ENCODE measurements around the gene DNAI1.
A peak's percentile ranks its signal among the peaks of the same experiment; 100 is the strongest.

Gene DNAI1

DNA sequence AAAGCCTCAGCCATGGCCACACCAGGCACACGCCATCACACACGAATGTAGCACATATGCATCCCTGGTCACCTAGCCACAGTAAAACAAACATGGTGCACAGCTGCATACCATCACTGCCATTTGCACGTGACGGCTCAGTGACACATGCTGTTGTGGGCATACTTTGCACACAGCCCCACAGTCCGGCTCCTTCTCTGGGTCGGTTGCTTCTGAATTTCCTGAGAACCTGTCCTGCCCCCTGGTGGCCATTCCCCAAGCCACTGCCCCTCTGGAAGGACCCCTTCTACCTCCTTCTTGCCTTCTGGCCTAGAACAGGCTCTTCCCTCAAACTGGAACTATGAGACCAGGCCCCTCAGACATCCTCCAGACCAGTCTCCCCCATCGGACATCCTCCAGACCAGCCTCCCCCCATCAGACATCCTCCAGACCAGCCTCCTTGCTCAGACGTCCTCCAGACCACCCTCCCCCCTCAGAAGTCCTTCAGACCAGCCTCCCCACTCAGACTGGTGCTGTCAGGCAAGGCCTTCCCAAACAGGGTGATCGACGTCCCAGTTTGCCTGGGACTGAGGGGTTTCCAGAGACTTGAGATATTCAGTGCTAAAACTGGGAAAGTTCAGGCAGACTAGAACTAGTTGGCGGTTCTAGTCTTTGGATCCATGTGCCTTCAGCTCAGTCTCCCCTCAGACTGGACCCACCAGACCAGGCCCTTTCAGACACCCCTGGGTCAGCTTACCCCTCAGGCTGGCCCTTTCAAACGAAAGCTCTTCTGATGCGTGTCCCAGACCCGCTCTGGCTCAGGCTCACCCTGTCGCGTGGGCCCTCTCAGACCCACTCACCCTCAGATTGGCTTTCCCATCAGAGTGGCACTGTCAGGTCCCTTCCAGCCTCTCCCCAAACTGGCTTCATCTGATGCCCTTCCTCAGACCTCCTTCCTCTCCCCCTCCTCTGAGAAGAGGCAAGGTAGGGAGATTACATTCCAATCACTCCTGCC is 88.5 kb downstream of the DNAI1 start:
- peak; percentile 30 for DNase-seq

- DNase-seq: no peak
These were observed 89.5 kb downstream of the DNAI1 start for GRCh38 chr9:34547960-34548611.

DNA sequence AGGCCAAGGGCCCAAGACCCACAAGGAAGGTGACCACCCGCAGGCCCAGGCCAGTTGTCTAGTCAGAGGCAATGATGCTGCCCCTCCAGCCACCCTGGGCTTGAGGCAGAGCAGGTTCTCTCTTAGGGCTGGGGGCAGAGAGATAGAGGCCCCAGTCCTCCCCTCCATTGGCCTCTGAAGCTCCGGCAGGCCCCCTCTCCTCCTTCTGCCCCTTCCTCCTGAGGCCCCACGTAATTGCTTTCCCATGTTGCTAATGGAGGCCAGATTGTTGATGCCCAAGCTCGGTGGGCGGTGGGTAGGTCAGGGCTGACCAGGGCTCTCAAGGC is 90.8 kb downstream of the DNAI1 start:
- no peak for DNase-seq

DNA sequence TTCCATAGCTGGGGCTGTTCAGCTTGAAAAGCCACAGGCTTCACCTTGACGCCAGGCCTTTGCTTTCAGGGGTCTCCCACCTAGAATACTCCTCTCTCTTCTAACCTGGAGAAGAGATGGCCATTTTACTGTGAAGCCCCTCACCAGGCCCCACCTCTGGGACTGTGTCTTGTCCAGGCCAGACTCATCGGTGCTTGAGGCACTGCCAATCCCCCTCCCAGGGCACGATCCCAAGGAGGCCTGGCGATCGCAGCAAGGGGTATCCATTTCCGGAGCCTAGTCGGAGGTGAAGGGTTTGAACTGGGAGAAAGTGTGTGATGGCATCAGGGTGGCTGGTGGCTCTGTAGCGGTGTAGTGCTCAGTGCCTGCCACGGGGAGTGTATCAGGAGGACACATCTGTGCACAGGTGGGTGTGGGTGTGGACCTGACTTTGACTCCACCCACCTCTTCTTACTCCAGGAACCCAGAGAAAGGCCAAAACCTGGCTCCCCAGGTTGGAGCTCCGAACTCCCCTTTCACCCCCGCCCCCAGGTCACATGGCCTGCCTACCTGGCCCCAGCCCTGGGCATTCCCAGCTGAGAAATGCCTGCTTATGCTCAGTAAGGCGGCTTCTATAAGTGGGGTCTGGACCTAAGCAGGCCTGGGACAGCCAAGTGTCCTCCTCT is 91.5 kb downstream of the DNAI1 start:
- DNase-seq: no peak

DNA sequence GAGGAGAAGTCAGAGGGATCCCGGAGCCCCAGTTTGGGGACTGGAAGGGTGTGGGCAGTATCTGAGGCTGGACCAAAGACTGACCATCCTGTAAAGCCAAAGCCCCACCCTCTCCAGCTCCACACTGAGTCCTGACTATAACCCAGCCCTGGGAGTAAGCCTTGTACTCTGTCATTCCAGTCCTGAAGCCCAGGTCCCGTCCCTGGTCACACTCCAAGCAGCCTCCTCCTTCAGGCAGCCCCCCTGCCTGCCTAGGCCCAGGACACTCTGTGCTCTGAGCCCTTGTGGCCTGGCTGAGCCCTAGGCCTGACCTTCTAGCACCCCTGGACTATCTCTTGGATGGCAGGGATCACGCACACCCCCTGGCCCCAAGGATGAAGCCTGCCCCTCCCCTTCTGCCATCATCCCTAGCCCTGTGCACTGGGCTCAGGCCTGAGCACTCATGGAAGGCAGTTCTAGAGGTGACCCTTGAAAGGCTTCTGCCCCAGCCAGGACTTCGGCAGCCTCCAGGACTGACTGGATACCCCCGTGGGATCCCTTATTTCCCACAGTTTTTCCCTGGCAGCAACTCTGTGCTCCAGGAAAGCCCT is 92.2 kb downstream of the DNAI1 start:
- no peak for DNase-seq

- no peak for DNase-seq
These were observed 93.4 kb downstream of the DNAI1 start for GRCh38 chr9:34551751-34552605.

DNA sequence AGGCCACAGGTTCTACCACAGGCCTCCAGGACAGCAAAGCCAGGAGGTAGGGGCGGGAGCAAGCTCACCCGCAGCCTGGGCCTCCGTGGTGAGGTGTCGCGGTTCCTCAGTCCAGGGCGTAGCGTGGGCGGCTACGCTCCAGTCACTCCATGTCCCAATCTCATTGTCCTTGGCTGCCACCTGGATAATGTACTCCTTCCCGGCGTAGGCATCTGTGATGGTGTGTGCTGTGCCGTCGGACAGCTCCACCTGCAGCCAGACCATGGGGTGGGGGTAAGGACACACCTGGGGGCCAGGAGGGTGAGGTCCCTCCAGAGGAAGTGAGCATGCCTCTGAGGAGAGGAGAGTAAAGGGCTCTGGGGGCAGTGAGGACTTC is 94.0 kb downstream of the DNAI1 start:
- DNase-seq: no peak

DNA sequence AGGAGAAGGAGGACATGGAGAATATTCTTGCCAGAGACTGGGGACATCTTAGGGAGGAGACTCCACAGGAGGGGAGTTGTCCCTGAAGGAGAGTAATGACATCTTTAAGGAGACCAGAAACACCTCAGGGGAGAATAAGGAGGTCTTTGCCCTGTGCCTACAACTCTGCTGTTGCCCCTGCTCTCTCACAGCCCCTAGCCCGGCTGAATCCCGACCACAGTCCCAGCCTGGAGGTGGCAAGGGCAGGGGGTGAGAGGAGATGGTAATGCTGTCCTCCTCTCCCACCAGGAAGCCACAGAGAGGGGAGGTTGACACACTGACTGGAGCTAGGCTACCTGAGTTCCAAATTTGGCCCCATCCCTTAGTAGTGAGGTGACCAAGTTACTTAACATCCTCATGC is 94.4 kb downstream of the DNAI1 start:
- no peak for DNase-seq

DNA sequence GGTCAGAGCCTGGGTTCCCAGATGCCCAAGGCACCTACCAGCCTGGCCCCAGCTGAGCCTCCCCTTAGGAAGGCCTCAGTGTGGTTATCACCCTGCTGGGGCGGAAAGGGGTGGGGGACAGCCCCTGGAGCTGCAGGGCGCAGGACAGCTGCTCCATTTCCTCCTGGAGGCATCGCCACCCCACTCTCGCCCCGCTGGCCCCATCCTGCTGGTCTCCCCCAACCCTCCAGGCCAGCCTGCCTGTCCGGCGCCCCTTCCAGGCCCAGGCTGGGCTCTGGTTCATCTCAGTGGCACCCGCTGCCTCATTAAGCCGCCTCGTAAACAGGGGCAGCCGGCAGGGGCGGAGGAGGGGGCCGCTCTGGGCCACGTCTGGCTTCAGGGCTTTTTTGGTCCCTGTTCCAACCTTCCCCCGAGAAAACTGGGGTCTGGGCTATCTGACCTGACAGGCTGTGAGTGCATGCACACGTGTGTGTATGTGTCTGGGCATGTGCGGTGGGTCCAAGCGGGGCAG is 95.0 kb downstream of the DNAI1 start:
- DNase-seq: no peak

DNA sequence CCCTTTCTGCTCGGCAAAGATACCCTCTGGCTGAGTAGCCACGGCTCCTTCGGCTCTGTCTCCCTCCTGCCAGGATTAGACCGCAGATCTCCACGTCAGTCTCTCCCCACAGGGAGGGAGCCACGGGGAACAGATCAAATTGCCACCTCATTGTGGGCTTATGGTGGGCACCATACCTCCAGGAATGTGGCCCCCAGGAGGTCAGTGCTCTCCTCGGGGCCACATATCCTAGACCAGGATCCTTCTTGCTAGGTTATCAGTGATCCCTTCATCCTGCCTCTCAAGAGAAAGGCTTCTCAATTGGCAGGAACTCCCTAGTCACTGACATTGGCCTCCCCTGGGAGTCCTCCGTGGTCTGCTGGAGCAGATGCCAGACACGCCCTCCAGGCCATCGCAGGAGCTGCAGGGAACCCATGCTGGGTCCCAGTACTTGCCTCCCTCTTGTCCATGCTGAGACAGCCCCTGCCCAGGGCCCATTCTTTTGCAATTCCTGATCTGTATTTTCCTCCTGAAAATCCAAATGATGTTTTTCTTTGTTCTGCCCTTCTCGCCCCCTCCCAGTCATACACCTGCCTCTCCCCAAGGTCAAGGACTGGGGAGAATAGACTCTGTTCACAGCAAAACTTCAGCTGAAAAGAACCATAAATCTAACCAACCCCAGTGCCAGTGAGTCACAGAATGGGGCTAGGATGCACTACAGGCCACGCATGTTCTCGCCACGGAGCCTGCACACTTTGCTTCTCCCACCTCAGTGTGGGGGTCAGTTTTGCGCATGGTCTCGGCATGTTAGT is 95.8 kb downstream of the DNAI1 start:
- no peak for DNase-seq

DNA sequence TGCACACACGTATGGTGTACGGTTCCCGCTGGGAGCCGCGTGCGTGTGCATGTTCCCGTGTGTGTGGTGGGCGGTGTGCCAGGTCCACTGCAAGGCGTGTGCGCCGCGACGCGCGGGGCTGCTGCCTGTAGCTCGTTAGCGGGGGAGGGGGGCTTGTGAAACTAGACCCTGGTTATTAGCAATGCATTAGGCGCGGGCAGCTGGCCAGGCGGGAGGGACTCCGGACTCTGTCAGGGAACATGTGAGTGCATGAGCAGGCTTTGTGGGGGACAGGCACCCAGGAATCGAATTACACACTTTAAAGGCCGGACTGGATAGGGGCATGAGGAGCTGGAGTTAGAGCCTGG is 96.4 kb downstream of the DNAI1 start:
- no peak for DNase-seq

DNA sequence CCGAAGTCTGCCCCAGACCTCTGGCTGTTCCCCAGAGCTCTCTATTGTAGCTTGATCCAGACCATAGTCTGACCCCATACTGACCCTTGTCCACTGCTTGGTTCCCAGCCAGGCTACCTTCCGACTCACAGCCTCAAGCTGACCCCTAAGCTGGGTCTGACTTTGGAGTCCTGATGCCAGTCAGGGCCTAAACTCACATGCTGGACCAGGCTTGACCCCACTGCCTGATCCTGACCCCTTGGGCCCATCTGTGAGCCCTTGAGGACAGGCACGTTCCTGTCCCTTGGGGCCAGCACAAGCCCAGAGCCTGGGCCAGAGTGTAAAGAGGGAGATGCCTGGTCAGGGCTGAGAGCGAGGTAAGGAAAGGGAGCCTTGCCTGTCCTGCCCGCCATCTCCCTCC is 96.9 kb downstream of the DNAI1 start:
- no peak for DNase-seq

DNA sequence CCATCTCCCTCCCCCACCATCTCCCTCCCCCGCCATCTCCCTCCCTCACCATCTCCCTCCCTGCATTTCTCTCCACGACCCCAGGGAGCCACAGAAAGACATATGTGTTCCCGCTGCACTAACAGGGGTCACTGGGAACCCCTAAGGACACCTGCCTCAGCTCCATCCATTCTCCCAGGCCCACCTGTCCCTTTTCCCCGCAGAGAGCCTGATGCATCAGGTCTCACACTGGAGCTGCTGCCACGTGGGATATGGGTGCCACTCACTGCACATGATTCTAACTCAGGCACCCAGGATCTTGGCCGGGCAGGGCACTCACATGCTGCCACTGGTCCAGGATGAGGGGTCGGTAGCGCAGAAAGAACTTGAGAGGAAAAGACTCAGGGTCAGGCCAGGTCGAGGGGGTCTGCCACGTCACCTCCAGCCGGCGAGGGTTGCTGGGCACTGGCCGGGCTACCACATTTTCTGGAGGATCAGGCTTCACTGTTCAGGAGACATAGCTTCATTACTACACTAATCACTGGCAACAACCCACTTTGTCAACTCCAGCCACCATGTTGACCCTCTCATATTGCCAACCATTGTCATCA is 97.4 kb downstream of the DNAI1 start:
- DNase-seq: no peak

DNA sequence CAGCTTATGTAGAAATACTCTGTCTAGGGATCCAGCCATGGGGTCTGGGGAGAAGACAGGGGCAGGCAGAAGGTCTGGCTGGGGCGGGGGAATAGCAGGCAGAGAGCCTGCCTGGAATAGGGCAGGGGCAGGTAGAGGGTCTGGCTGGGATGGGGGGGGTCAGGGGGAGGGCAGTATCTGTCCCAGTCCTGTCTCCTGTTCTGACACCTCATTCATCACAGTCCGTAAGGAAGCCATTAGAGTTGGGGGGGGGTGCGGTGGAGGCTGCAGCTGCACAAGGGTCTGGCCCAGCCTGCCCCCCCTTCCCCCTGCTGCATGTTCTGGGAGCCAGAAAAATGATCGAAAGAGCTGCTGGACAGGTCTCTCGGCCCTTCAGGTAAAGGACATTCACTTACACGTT is 98.3 kb downstream of the DNAI1 start:
- no peak for DNase-seq

DNA sequence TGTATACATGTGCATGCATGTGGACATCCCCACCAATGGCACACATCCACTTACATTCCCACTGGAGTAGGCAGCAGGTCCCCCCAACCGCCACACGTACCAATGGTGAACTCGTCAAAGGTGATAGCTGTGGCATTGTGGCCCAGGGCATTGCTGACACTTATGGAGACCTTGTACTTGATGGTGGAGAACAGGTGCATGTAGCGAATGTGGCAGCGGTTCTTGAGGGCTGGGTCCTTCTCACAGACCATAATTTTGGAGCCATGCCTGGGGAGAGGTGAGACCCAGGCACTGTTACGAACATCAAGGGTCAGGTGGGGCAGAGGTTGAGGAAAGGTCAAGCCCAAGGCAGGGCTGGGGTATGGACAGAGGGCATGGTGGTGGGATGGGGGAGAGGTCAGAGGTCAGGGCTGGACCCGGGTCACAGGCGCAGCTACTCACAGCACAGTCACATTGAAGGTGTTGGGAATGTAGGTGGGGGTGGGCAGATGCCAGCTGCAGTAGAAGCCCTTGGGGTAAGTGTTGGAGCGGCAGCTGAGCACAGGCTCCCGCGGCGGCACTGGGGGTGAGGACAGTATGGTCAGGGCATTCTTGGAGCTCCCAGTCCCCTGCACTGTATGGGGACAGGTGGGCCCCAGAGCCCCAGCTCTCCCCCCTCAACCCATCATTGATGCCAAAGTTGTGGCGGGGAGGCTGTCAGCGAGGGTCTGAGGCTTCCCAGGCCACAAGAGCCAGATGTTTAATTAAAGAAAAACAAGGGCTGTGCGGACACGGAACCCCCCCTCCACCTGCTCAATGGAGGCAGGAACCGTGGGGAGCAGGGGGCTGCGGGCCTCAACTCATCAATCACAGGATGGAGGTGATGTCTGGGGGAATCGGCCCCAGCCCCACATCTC is 99.1 kb downstream of the DNAI1 start:
- DNase-seq: no peak

DNA sequence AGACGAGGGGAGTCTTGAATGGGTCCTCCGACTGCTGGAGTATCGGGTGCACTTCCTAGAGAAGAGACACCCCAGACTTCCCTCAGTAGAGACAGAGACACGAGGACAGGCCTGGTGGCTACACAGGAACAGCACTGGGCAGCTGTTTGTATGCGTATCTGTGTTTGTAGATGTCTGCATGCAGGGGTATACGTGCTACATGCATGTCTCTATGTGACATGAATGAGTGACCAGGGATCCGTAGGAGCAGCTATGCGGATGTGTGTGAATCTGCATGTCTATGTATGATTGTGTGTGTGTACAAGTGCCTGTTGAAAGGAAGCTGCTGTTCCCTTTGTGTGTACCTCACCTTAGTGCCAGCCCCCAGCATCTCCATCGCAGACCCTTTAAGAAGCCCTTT is 99.8 kb downstream of the DNAI1 start:
- DNase-seq: no peak

DNA sequence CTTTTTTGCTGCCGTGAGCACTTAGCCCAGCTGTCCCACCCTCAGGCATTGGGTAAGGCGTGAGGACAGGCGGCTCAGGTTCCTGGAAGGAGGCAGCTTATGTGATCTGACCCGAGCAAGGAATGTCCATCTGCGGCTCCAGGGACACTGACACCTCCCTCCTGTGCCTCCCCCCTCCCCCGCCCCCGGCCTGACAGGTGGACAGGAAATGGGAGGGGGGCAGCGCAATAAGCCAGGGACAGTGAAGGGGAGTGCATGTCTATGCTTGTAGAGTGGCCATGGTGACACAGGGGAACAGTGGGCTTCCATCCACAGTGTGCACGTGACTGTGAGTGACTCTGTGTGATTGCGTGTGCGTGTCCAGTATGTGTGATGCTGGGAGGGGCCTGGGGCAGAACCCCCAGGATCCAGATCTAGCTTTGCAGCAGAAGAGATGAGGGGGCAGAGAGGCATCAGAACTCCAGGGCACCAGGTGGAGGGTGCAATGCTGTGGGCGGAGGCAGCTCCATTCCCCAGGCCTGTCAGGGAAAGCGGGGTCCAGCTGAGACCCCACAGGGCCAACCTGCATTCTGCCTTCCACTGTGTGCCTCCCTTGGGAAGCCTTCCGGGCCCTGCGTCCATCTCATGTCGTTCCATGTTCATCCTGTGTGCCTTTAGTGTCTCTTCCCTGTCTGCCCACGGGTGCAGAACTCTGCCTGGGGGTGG is 100.5 kb downstream of the DNAI1 start:
- no peak for DNase-seq

GRCh38 chr9:34559624-34560455 is 101.2 kb downstream of the DNAI1 start:
- DNase-seq: no peak
